ENCODE data around the gene PHF13.
"Not testable (repeated sequence)": the region's sequence is repeated elsewhere in the genome, so short reads cannot be mapped to it uniquely, and the experiment has no call there.

PHF13 gene

DNA sequence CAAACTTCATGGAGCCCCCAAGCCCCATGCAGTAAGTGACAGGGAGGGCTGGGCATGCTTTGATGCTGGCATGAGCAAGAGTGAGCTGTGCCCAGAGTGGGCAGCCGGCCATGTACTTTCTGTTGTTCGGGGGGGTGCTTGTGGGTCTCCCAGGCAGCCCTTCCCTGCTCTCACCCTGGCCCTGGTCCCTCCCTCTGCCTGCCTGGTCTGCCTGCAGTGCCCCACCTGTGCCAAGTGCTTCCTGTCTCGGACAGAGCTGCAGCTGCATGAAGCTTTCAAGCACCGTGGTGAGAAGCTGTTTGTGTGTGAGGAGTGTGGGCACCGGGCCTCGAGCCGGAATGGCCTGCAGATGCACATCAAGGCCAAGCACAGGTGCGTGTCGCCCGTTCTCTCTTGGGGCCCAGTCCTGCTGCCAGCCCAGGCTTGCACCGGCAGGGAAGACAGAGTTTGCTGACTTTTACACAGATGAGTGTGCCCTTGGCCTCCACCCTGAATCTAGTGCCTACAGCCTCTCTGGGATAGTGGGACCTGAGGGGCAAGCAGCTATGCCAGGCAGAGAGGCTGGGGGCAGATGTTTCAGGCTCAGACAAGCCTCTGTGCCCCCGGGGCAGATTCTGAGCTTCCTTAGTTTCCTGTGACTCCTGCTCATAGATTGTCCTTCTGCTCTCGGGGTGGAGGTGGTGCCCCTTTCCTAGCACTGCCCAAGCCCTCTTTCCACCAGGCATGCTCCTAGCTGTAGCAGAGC is 26.1 kb upstream of the PHF13 start:
- DNase-seq (ENCODE audit: low read depth), result no peak

DNA sequence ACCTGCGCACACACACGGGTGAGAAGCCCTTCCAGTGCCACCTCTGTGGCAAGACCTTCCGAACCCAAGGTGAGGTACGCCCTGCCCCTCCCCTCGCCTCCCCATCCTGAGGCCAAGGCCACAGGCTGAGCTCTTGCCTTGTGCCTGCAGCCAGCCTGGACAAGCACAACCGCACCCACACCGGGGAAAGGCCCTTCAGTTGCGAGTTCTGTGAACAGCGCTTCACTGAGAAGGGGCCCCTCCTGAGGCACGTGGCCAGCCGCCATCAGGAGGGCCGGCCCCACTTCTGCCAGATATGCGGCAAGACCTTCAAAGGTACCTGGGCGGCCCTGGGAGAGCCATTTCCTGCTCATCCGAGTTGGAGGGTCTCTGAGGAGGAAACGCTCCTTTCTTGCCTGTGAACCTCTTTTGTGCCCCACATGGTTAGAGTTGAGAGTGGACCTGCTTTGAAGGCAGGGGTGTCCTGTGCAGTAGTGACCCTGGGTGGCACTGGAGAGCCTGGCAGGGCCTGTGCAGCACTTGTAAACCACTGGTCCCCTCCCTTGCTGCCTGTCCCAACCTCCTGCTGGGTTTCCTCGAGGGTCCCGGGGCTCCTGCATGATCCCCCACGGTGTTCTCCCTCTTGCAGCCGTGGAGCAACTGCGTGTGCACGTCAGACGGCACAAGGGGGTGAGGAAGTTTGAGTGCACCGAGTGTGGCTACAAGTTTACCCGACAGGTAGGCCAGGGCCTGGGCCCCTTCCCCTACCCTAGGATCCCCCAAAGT is 25.2 kb upstream of the PHF13 start:
- no peak for DNase-seq (ENCODE audit: low read depth)

DNA sequence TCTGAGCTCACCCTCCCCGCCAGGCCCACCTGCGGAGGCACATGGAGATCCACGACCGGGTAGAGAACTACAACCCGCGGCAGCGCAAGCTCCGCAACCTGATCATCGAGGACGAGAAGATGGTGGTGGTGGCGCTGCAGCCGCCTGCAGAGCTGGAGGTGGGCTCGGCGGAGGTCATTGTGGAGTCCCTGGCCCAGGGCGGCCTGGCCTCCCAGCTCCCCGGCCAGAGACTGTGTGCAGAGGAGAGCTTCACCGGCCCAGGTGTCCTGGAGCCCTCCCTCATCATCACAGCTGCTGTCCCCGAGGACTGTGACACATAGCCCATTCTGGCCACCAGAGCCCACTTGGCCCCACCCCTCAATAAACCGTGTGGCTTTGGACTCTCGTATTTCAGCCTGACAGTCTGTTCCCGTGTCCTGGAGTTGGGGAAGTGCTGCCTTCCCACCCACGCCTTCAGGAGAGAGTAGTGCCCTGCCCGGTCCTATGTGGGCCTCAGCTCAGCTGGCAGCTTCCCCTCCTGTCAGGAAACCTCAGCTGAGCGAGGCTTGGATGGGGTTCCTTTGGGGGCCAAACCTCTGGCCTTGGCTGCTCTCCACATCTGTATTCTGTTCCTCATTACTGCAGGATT is 24.5 kb upstream of the PHF13 start:
- no peak for DNase-seq (ENCODE audit: low read depth)

DNA sequence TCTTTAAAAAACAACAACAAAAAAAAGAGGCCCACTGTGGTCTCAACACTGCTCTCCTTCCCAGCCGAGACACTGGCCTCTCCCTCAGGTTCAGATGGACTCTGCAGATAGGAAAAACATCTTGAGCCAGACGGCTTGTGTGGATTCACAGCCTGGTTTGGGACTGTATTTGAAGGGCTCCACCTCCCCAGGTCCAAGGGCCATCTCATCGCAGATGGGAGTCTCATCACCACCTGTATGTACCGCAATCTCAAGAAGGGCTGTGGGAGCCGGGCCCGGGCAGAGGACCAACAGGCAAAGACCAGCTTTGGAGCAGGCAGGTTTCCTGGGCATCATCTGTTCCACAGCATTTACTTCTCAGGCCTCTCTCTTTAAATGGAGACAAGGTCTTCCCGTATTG is 23.5 kb upstream of the PHF13 start:
- DNase-seq (ENCODE audit: low read depth), result no peak

DNA sequence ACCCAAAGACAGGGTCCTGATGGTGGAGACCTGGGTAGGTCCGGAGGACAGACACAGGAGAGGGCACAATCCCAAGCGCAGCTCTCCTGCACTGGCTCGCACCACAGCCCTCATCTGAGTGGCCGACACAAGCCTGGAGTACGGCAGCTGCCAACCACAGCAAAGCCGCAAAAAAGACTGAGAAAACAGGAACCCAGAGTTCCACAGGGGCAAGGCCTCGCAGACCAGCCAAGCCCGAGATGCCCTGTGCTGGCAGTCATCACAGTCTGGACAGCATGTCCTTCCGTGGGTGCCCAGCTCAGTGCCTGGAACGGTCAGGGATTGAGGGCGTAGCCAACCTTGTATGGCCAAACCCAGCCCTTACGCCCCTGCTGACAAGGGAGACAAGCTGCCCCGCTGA is 22.3 kb upstream of the PHF13 start:
- no peak for DNase-seq (ENCODE audit: low read depth)

DNA sequence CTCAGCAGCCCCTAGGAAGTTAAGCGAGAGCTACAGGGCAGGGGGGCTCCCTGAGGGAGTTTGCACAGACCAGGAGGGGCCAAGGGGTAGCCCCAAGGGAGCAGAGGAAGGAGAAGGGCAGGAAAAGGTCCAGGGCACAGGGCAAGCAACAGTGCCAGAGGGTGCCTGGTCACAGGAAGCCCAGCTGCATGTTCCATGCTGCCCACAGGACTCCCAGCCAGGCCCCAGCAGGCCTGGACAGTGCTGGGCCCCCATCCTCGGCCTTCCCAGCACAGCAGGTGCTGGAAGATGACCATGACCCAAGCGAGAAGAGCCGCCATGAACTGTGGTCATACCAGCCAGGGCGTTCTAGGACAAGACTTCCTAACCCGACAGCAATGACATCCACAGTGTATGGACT is 21.9 kb upstream of the PHF13 start:
- DNase-seq (ENCODE audit: low read depth), result no peak

DNA sequence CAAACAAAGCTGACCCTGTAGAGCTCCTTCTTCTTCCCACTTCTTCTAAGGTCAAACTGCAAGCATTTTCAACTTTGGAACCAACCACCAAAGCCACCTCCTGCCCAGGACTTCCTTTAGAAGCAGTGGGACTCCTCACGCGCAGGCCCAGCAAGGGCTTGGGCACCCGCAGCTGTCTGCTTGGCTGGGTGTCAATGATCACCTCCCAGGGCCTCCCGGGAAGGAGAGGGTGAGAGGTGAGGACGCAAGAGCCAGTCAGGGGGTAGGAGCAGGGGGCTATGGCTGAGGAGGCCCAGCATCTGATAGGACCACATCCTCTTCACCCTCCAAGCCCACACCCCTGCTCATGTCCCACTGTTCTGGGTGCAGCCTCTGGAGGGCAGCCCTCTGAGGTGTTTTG is 21.1 kb upstream of the PHF13 start:
- DNase-seq (ENCODE audit: low read depth), result no peak

DNA sequence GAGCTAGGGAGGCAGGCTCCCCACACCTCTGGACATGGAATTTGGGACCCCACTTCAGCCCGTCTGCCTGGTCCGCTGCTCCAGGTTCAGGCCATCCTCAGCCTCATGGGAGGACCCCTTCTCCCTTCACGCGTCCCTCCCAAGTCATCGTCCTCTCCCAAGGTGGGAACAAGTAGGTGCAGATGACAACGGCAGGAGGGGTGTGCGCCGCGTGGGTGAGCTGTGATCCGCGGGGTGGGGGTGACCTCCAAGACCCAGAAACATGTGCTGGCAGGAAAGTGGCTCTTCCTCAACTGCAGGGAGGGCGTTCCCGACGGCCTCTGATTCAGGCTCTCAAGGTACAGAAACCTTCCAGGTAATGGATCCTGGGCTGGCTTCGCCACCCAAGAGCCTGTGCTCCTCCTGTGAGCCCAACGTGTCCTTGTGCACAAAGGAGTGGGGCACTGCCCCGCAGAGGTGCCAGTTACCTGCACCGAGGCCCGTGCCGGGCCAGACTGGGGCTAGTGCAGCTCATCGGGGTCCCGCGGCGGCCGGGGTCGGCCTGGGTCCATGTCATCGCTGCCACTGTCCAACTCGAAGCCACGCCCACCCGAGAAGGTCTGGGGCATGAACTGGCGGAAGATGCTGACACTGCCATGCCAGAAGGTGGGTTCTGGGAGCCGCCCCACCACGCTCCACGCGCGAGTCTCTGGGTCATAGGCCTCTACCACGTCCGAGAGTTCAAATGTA is 20.5 kb upstream of the PHF13 start:
- DNase-seq (ENCODE audit: low read depth), result no peak

DNA sequence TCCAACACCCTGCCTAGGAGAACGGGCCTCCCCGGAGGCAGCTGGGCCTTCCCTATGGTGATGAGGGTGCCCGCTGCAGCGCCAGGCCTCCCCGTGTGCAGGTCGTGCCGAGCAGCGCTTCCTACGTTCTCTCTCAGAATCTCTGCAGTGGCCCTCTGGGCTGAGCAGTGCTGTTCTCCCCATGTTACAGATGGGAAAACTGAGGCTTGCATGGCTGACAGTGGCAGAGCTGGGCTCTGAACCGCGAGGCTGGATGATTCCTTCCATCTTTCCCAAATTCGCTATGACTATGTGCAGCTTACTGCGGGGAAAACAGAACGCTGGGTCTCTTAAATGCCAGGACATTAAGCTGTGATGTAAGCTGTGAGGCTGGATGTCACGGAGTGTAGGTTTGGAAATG is 19.7 kb upstream of the PHF13 start:
- no peak for DNase-seq (ENCODE audit: low read depth)

DNA sequence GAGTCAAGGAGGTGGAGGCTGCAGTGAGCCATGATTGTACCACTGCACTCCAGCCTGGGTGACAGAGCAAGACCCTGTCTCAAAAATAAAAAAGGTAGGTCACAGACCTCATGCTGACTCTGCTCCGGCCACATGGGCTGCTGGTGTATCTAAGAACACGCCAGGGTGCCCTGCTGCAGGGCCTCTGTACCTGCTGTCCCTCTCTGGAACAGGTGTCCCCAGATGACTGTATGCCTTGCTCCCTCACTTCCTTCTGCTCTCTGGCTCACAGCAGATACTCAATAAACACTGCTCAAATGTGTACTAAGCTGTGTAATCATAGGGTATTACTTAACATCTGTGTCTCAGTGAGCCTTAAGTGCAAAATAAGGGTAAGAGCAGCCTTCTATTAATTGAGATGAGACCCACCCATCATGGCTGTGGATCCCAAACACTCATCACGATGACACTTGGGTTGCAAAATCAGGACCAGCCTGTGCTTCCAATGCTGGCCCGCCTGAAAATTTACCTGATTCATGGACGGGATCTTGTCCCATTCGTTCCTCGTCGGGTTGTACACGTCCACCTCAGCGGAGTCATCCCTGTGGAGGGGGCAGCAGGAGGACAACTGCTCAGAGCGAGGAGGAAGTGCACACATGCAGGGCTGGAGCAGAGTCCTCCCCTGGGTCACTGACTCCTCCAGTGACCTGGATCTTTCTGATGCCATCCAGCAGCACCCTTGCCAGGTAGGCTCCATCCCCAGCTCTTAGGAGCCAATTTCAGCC is 18.4 kb upstream of the PHF13 start:
- DNase-seq (ENCODE audit: low read depth), result no peak

DNA sequence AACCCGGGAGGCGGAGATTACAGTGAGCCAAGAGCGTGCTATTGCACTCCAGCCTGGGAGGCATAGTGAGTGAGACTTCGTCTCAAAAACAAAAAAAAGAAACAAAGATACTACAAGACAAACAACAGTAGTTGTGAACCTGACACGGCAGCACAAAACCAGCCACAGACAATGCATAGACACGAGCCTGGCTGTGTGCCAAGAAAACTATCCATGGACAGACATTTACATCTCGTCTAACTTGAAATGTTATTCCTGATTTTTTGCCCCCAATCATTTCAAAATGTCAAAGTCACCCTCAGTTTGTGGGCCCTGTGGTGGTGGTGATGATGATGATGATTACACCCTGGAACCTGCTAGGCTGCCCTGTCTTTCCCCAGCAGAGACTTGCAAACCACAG is 17.2 kb upstream of the PHF13 start:
- no peak for DNase-seq (ENCODE audit: low read depth)

DNA sequence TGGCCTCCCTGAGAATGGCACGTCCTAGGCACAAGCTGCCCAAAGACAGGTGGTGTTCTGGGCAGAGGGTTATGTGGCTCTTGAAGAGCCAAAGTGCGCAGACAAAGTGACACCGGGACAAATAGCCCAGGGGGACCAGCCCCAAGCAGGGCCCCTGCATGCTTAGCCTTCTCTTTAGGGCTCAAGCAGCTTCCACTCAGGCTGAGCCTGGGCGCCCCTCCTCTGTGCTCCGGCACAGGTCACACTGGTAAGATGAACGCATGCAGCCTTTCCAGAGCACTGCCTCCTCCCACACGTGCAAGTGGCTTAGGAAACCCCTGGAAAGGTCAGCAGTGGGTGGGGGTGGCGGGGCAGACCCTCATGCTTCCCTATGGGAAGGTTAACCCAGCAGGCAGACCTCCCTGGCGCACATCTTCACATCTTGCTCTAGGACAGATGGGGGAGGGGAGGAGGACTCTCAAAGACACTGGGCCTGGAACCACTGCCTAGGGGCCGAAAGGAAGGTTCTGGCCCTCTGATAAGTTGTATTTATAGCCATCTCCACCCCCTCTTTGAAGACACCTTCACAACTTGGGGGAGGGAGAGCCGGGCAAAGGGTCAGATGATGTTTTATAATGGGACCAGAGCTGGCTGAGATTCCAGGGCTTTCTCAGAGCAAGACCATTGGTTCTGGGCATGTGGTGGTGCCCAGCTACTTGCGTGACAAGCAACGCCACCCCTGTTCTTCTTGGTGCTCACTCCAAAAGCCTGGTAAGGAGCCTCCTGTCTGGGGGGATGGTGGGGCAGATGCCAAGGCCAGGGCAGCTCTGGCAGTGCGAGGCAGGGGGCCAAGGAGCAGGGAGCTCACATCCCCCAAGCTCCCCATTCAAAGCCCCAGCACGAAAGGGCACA is 16.4 kb upstream of the PHF13 start:
- no peak for DNase-seq (ENCODE audit: low read depth)

DNA sequence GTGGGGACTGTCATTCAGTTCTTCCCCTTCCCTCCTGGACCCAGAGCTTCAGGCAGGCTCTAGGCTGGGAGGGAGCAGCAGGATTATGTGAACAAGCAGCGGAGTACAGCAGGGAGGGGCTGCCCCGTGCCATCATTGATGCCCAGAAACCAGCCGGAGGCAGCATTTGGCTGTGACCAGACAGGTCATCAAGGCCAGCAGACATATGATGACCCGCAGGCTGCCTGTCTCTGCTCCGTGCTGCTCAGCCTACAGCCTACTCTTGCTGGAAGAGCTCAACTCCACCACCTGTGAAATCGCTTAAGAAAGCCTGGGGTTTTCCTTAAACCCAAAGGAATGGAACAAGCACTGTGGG is 15.8 kb upstream of the PHF13 start:
- DNase-seq (ENCODE audit: low read depth), result no peak

DNA sequence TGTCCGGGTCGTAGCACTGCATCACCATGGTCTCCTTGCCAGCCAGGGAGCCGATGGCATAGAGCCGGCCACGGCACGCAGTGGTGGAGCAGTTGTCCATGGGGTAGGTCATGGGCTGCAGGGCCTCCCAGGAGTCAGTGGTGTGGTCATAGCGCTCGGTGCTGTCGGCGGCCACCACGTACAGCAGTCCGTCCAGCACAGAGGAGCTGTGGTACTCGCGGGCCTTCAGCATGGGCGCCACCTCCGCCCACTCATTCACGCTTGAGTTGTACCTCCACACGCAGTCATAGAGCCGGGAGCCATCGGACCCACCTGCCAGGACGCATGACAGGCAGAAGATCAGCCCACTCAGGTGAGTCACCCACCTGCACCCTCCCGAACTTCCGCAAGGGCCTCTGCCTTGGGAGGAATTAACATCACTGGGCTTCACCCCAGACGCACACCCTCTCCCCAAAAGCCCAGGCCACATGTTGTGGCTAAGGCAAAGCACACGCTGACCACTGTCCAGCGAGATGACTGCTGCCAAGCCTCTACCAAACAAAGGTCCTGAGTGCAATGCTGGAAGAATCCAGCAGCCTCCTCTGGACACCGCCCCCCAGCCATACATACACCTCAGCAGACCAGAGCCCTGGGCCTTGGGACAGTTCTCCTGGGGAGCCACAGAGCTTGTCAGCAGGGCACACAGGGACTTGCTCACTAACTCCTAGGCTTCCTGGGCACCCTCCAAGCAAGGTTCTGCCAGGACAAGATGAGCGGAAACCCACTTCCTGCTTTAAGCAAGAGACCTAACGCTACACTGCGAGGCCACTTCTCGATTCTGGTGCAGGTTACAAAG is 14.2 kb upstream of the PHF13 start:
- peak; percentile 35 for DNase-seq (ENCODE audit: low read depth)

DNA sequence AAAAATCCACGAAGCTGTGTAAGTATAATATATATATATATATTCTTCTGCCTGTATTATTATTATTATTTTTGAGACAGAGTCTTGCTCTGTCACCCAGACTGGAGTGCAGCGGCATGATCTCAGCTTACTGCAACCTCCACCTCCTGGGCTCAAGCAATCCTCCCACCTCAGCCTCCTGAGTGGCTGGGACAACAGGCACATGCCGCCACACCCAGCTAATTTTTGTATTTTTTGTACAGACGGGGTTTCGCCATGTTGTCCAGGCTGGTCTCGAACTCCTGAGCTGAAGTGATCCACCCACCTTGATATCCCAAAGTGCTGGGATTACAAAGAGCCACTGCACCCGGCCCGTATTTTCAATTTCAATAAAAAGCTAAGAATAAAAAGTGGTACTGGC is 13.5 kb upstream of the PHF13 start:
- DNase-seq (ENCODE audit: low read depth), result not testable (repeated sequence)

DNA sequence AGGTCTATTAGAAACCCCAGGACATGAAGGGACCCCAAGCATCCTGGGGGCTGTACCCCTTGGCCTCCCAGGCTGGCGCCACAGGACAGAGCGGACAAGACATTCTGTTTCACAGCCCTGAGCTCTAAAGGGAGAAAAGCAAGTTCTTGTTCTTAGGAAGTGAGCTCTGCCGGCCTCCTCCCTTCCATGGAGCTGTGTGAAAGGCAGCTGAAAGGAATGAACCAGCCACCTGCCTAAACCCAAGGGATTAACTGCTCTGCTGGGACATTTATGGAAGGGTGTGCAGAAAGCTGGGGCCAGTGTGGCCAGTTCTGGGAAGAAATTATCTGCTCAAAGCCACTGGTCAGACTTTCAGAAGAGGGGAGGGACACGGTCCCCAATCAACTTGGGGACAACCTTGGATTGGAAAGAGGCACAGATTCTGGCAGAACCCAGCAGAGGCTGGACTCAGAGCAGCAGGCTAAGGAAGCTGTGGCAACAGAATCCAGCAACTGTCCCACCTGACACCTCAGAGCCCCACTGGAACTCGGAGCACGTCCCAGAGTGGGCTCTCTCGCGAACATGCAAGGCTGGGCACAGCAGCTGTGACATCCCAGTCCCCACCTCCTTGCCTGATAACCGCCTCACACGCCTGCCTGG is 13.0 kb upstream of the PHF13 start:
- DNase-seq (ENCODE audit: low read depth), result no peak

DNA sequence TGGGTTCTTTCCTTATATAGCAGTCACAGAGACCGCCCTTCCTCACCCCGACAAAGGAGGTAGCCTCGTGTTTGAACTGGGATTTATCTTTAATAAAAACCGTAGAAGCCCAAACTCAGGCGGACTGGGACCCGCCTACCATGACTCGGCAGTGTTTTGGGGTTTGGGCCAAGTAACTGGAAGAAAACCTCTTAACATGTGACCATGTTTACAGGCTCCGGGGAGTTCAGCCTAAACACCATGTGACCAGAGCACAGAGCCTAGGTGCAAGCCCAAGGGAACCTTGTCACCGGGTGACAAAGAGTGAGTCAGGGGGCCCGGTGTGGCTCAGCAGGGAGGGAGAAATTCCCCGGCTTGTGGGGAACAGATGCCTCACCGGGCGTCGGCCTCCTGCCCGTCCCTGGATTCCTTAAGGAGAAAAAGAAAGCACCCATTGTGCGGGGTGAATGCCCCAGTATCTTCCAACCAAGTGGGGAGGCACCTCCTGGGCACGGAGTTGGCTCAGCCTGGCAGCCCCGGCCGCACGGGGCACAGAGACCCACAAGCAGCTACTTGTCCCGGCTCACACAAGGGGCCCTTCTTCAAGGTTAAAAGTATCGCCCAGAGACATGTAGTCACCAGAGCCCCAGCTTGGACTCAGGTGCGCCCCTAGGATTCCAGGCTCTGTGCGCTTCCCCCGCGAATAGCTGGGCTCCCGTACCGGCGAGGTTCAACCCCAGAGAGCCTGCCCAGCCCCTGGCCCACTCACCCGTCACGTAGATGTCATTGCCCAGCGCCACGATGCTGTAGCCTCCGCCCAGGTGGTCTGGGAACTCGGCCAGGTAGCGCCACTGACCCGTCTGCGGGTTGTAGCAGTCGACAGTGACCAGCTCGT is 12.2 kb upstream of the PHF13 start:
- DNase-seq (ENCODE audit: low read depth), result peak; percentile 60

DNA sequence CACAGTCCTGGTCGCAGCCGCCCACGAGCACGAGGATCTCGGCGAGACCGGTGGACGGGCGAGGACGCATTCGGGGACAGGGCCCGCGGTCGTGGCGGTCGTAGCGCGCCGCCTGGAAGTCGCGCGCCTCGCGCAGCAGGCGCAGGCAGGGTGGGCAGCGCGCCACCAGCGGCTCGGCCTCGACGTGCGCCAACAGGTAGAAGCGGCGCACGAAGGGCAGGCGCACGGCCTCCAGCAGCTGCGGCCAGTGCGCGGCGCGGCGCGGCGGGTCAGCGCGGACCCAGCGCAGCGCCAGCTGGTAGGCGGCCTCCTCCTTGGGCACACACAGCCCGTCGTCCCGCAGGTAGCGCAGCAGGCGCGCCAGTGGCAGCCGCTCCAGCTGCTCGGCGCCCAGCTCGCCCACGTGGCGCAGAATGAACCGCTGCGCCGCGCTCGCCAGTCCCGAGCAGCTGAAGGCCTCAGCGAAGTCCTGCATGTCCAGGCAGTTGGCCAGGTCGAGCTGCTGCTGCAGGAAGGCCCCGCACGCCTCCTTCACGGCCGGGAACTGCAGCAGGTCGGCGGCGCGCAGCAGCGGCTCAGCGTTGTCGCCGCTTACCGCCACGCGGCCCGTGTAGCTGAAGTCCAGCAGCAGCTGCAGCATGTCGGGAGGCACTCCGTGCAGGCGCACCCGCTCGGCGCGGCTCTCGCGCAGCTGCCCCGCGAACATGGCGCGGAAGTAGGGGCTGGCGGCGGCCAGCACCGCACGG is 11.4 kb upstream of the PHF13 start:
- DNase-seq (ENCODE audit: low read depth), result no peak

All from activated T-cell treated with anti-CD3 and anti-CD28 coated beads for 1 hour (primary cell).